ENCODE data around the gene CFL1. TPM values are rescaled to one million over a fixed set of nuclear protein-coding genes. Genes with fewer than 3 reads are reported as not detected.
A peak's percentile ranks its signal among the peaks of the same experiment; 100 is the strongest.

CFL1 gene
- total and polyA plus RNA-seq, 7 donors, result 428 to 2,165 (median 506) TPM

- DNase-seq, result no peak
- 20 to 56% methylated on average over 8 of the region's 8 CpGs for WGBS, 2 donors
- intact Hi-C loops (cut with DNase I), result no loop called here
- H3K27me3 ChIP-seq, result no peaks in the 10 kb centered on the region
- H3K27ac ChIP-seq, result no peak overlapping the region
- peaks cover 0 to 12% (median 8%) of the 10 kb centered on the region in 4 donors for H3K4me1 ChIP-seq
- H3K36me3 ChIP-seq, result no peaks in the 10 kb centered on the region
- no peak overlapping the region for H3K4me3 ChIP-seq
- TF ChIP-seq POLR2AphosphoS5 (IDR thresholded peaks at IDR 0.05) (no peak), CTCF (IDR thresholded peaks at IDR 0.05) (no peak), EP300 (IDR thresholded peaks at IDR 0.05) (no peak), POLR2A (IDR thresholded peaks at IDR 0.05) (no peak)
- H3K9me3 ChIP-seq, result no peaks in the 10 kb centered on the region
Measured at GRCh38 chr11:65821107-65821506, 36.9 kb downstream of the CFL1 start.

GRCh38 chr11:65817835-65818680 lies 39.9 kb downstream of the CFL1 start:
- Histone ChIP-seq H3K27me3 (no peaks in the 10 kb centered on the region), H3K27ac (peak overlapping the region; percentile 64 to 74 (median 72)), H3K4me3 (peak overlapping the region; percentile 29 to 65 (median 60)), H3K36me3 (peaks cover 0 to 6% (median 0%) of the 10 kb centered on the region in 4 donors), H3K4me1 (peaks cover 0 to 12% (median 8%) of the 10 kb centered on the region in 4 donors), H3K9me3 (no peaks in the 10 kb centered on the region)
- intact Hi-C loops (cut with DNase I), result loop anchor here (1.0 to 10.0 kb wide), 3 partner anchors 38 to 193 kb away; partner anchors contain the start of gene AP5B1
- peak; percentile 95 for DNase-seq
- 6 to 7% methylated on average over 74 of the region's 74 CpGs for WGBS, 2 donors
- TF ChIP-seq EP300 (IDR thresholded peaks at IDR 0.05) (no peak), POLR2A (IDR thresholded peaks at IDR 0.05) (no peak), CTCF (IDR thresholded peaks at IDR 0.05) (peak; percentile 85 to 100 (median 94)), POLR2AphosphoS5 (IDR thresholded peaks at IDR 0.05) (peak in 3 of 4 donors; percentile 18 to 49 (median 19))

GRCh38 chr11:65817312-65817834 lies 40.6 kb downstream of the CFL1 start:
- no peak for DNase-seq
- peaks cover 0 to 12% (median 8%) of the 10 kb centered on the region in 4 donors for H3K4me1 ChIP-seq
- WGBS, 2 donors, result 45 to 70% methylated on average over 5 of the region's 5 CpGs
- H3K27ac ChIP-seq, result peak overlapping the region; percentile 64 to 74 (median 72)
- no peak for TF ChIP-seq CTCF (IDR thresholded peaks at IDR 0.05)
- TF ChIP-seq POLR2AphosphoS5 (IDR thresholded peaks at IDR 0.05), result no peak
- no peak for TF ChIP-seq EP300 (IDR thresholded peaks at IDR 0.05)
- TF ChIP-seq POLR2A (IDR thresholded peaks at IDR 0.05), result no peak
- intact Hi-C loops (cut with DNase I), result loop anchor here (10.0 kb wide), 1 partner anchor 193 kb away; no protein-coding TSS in a partner anchor
- no peaks in the 10 kb centered on the region for H3K27me3 ChIP-seq
- H3K9me3 ChIP-seq, result no peaks in the 10 kb centered on the region
- peak overlapping the region; percentile 29 to 65 (median 60) for H3K4me3 ChIP-seq
- H3K36me3 ChIP-seq, result peaks cover 0 to 6% (median 0%) of the 10 kb centered on the region in 4 donors

GRCh38 chr11:65816696-65817095 lies 41.3 kb downstream of the CFL1 start:
- intact Hi-C loops (cut with DNase I), result loop anchor here (10.0 kb wide), 1 partner anchor 192 kb away; no protein-coding TSS in a partner anchor
- 93 to 95% methylated on average over 3 of the region's 3 CpGs for WGBS, 2 donors
- Histone ChIP-seq H3K9me3 (no peaks in the 10 kb centered on the region), H3K36me3 (peaks cover 0 to 6% (median 0%) of the 10 kb centered on the region in 4 donors), H3K27ac (no peak overlapping the region), H3K4me3 (no peak overlapping the region), H3K4me1 (peaks cover 0 to 12% (median 8%) of the 10 kb centered on the region in 4 donors), H3K27me3 (no peaks in the 10 kb centered on the region)
- DNase-seq, result no peak
- TF ChIP-seq POLR2A (IDR thresholded peaks at IDR 0.05) (no peak), EP300 (IDR thresholded peaks at IDR 0.05) (no peak), POLR2AphosphoS5 (IDR thresholded peaks at IDR 0.05) (no peak), CTCF (IDR thresholded peaks at IDR 0.05) (no peak)

Data from sigmoid colon (tissue), 7 donors.